ENCODE measurements around the gene ARGLU1. TPM values are rescaled to one million over a fixed set of nuclear protein-coding genes. Genes with fewer than 3 reads are reported as not detected.
A peak's percentile ranks its signal among the peaks of the same experiment; 100 is the strongest.
"Not testable (repeated sequence)": the region's sequence is repeated elsewhere in the genome, so short reads cannot be mapped to it uniquely, and the experiment has no call there.

Gene ARGLU1
- total RNA-seq, 4 donors from 2014 or later: 10.0 to 41.1 (median 12.9) TPM

- no peak overlapping the region for H3K4me3 ChIP-seq
- DNase-seq (no peak), ATAC-seq (no peak)
- H3K27ac ChIP-seq: no peak overlapping the region
- in situ Hi-C loops (cut with MboI; ENCODE audit: low sequenced_read_pairs in 4 of 4): no loop called here
- H3K27me3 ChIP-seq: no peaks in the 10 kb centered on the region
- intact Hi-C loops (cut with DNase I; ENCODE audit: low total_unique reads): no loop called here
- TF ChIP-seq, protein P1, sequence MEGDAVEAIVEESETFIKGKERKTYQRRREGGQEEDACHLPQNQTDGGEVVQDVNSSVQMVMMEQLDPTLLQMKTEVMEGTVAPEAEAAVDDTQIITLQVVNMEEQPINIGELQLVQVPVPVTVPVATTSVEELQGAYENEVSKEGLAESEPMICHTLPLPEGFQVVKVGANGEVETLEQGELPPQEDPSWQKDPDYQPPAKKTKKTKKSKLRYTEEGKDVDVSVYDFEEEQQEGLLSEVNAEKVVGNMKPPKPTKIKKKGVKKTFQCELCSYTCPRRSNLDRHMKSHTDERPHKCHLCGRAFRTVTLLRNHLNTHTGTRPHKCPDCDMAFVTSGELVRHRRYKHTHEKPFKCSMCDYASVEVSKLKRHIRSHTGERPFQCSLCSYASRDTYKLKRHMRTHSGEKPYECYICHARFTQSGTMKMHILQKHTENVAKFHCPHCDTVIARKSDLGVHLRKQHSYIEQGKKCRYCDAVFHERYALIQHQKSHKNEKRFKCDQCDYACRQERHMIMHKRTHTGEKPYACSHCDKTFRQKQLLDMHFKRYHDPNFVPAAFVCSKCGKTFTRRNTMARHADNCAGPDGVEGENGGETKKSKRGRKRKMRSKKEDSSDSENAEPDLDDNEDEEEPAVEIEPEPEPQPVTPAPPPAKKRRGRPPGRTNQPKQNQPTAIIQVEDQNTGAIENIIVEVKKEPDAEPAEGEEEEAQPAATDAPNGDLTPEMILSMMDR (IDR thresholded peaks at IDR 0.05 in 4 of 5, conservative IDR thresholded peaks at IDR 0.05 in 1 of 5): no peak
- H3K9me3 ChIP-seq: no peaks in the 10 kb centered on the region
- no peaks in the 10 kb centered on the region for H3K36me3 ChIP-seq
- H3K4me1 ChIP-seq: peaks cover 0 to 4% of the 10 kb centered on the region in 2 donors
Observed at GRCh38 chr13:106601489-106601888, 33.6 kb upstream of the ARGLU1 start.

DNA sequence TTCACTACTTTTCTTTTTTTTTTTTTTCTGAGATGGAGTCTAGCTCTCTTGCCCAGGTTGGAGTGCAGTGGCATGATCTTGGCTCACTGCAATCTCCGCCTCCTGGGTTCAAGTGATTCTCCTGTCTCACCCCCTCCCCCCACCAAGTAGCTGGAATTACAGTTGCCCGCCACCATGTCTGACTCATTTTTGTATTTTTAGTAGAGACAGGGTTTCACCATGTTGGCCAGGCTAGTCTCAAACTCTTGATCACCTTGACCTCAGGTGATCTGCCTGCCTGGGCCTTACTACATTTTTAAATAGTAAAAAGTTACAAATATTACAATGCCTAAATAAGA is 32.8 kb upstream of the ARGLU1 start:
- peak in 1 of 2 donors; percentile 60 for ATAC-seq

GRCh38 chr13:106599875-106600797 is 32.2 kb upstream of the ARGLU1 start:
- H3K4me3 ChIP-seq: no peak overlapping the region
- no peak for ATAC-seq
- no peak for DNase-seq
- in situ Hi-C loops (cut with MboI; ENCODE audit: low sequenced_read_pairs in 4 of 4) (no loop called here), intact Hi-C loops (cut with DNase I; ENCODE audit: low total_unique reads) (no loop called here)
- H3K4me1 ChIP-seq: peaks cover 0 to 4% of the 10 kb centered on the region in 2 donors
- no peak overlapping the region for H3K27ac ChIP-seq
- H3K9me3 ChIP-seq: no peaks in the 10 kb centered on the region
- H3K27me3 ChIP-seq: no peaks in the 10 kb centered on the region
- H3K36me3 ChIP-seq: no peaks in the 10 kb centered on the region
- TF ChIP-seq, protein P1 (IDR thresholded peaks at IDR 0.05 in 4 of 5, conservative IDR thresholded peaks at IDR 0.05 in 1 of 5): no peak
- TF ChIP-seq POLR2A (IDR thresholded peaks at IDR 0.05): no peak

More for the DNA sequence above, 32.8 kb upstream of the ARGLU1 start:
- H3K9me3 ChIP-seq; H3K27ac ChIP-seq; H3K36me3 ChIP-seq; H3K4me3 ChIP-seq; in situ Hi-C loops (cut with MboI; ENCODE audit: low sequenced_read_pairs in 4 of 4); intact Hi-C loops (cut with DNase I; ENCODE audit: low total_unique reads); H3K27me3 ChIP-seq; H3K4me1 ChIP-seq: not testable (repeated sequence)
- peak in 1 of 2 donors; percentile 18 for DNase-seq

DNA sequence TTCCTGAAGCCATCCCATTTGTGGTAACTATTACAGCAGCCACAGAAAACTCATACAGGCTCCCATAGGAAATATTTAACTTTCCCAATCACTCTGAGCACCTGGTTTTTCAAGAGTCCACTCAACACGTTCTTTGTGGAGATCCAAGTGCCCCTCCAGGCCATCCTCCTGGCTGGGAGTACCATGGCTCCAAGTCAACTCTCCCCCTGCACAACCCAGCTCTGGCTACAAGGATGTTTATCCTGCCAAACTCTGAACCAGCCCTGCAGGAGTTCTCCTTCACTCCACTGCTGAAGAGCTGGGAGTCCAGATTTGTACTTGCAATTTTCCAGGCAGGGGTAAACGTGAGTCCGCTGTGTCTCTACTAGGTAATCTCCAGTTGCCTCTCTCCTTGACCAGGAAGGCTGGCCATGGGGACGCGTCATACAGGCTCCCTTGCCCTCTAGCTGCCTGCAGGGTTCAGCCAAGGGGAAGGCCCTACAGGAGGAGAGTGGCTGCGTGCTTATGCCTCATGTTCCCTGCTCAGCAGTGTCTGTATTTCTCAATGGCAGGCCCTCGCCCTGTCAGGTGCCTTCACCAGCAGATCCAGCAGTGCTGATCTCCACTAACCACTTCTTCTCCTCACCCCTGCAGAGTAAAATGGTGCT is 29.9 kb upstream of the ARGLU1 start:
- in situ Hi-C loops (cut with MboI; ENCODE audit: low sequenced_read_pairs in 4 of 4) (no loop called here), intact Hi-C loops (cut with DNase I; ENCODE audit: low total_unique reads) (no loop called here)
- H3K4me1 ChIP-seq: peaks cover 0 to 4% of the 10 kb centered on the region in 2 donors
- no peaks in the 10 kb centered on the region for H3K27me3 ChIP-seq
- H3K27ac ChIP-seq: no peak overlapping the region
- no peaks in the 10 kb centered on the region for H3K9me3 ChIP-seq
- ATAC-seq: no peak
- H3K4me3 ChIP-seq: no peak overlapping the region
- no peaks in the 10 kb centered on the region for H3K36me3 ChIP-seq
- DNase-seq: no peak
- TF ChIP-seq, protein P1 (IDR thresholded peaks at IDR 0.05 in 4 of 5, conservative IDR thresholded peaks at IDR 0.05 in 1 of 5): no peak
- no peak for TF ChIP-seq POLR2A (IDR thresholded peaks at IDR 0.05)

DNA sequence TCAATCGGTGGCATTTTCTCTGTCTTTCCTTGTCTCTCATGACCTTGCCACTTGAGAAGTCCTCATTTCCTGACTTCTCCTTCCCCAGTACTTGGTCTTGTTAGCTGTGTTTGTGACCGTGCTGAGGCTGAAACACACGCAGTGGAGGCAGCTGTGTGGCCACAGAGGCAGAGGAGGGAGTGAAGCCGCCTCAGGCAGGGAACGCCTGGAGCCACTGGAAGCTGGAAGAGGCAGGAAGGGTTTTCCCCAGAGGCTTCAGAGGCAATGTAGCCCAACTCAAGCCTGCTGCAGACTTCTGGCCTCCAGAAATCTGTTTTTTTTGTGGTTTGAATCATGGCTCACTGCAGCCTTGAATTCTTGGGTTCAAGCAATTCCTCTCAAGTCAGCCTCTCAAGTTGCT is 29.2 kb upstream of the ARGLU1 start:
- intact Hi-C loops (cut with DNase I; ENCODE audit: low total_unique reads): no loop called here
- Histone ChIP-seq H3K27ac (peak overlapping the region in 1 of 4 donors; percentile 29), H3K36me3 (no peaks in the 10 kb centered on the region), H3K4me1 (peaks cover 0 to 4% of the 10 kb centered on the region in 2 donors), H3K4me3 (no peak overlapping the region), H3K27me3 (no peaks in the 10 kb centered on the region), H3K9me3 (no peaks in the 10 kb centered on the region)
- TF ChIP-seq, protein P1 (IDR thresholded peaks at IDR 0.05 in 4 of 5, conservative IDR thresholded peaks at IDR 0.05 in 1 of 5): no peak
- TF ChIP-seq POLR2A (IDR thresholded peaks at IDR 0.05): no peak
- DNase-seq (peak in 1 of 2 donors; percentile 53), ATAC-seq (peak in 1 of 2 donors; percentile 69)
- in situ Hi-C loops (cut with MboI; ENCODE audit: low sequenced_read_pairs in 4 of 4): no loop called here

Measured in gastrocnemius medialis (tissue), 4 donors.